Right forelimb (tissue), 1 donor: Measurements from ENCODE around the gene TBCCD1.
"Not testable (repeated sequence)": the region's sequence is repeated elsewhere in the genome, so short reads cannot be mapped to it uniquely, and the experiment has no call there.

Experiments
- DNase-seq: peaks from one replicate; pipeline ENCODE4 v3.0.0-alpha.2; 2018

TBCCD1 gene

GRCh38 chr3:186551387-186551786 lies 15.8 kb downstream of the TBCCD1 start:
- DNase-seq: no peak

- no peak for DNase-seq
Measured at GRCh38 chr3:186549497-186549896, 17.6 kb downstream of the TBCCD1 start.

GRCh38 chr3:186544281-186544680 lies 22.9 kb downstream of the TBCCD1 start, which contains the start of gene CRYGS:
CRYGS (minus strand) TSS chr3:186544380; CDS start chr3:186544326, 54 bp downstream.
- DNase-seq: no peak

GRCh38 chr3:186540835-186541226 lies 26.3 kb downstream of the TBCCD1 start:
- no peak for DNase-seq

GRCh38 chr3:186540221-186540834 lies 26.8 kb downstream of the TBCCD1 start:
- peak; percentile 67 for DNase-seq

GRCh38 chr3:186538779-186539178 lies 28.4 kb downstream of the TBCCD1 start:
- DNase-seq: no peak

- DNase-seq: no peak
Measured at GRCh38 chr3:186536883-186537844, 30.0 kb downstream of the TBCCD1 start.

GRCh38 chr3:186534113-186534669 lies 32.9 kb downstream of the TBCCD1 start:
- DNase-seq: no peak

GRCh38 chr3:186532598-186533072 lies 34.5 kb downstream of the TBCCD1 start:
- no peak for DNase-seq

GRCh38 chr3:186531694-186532093 lies 35.4 kb downstream of the TBCCD1 start:
- DNase-seq: not testable (repeated sequence)

GRCh38 chr3:186530415-186530814 lies 36.7 kb downstream of the TBCCD1 start:
- DNase-seq: no peak

GRCh38 chr3:186529201-186529999 lies 37.7 kb downstream of the TBCCD1 start:
- no peak for DNase-seq

GRCh38 chr3:186526256-186526606 lies 40.9 kb downstream of the TBCCD1 start:
- no peak for DNase-seq

GRCh38 chr3:186525369-186526255 lies 41.5 kb downstream of the TBCCD1 start:
- no peak for DNase-seq

- DNase-seq: no peak
Measured at GRCh38 chr3:186524616-186525015, 42.5 kb downstream of the TBCCD1 start.

GRCh38 chr3:186523434-186523833 lies 43.7 kb downstream of the TBCCD1 start:
- no peak for DNase-seq

- DNase-seq: no peak
Measured at GRCh38 chr3:186523022-186523421, 44.1 kb downstream of the TBCCD1 start.

- no peak for DNase-seq
Measured at GRCh38 chr3:186520957-186521842, 45.9 kb downstream of the TBCCD1 start.

- DNase-seq: no peak
Measured at GRCh38 chr3:186520431-186520830, 46.7 kb downstream of the TBCCD1 start.

GRCh38 chr3:186519021-186519658 lies 48.0 kb downstream of the TBCCD1 start:
- DNase-seq: no peak
